Measurements from ENCODE around the gene GCK.
"Not testable (repeated sequence)": the region's sequence is repeated elsewhere in the genome, so short reads cannot be mapped to it uniquely, and the experiment has no call there.

Gene GCK

GRCh38 chr7:44176486-44176885, 12.8 kb downstream of the GCK start:
- no peak for DNase-seq

- DNase-seq: no peak
Measured at GRCh38 chr7:44175730-44176129, 13.5 kb downstream of the GCK start.

GRCh38 chr7:44174694-44174948, 14.6 kb downstream of the GCK start:
- not testable (repeated sequence) for DNase-seq

GRCh38 chr7:44173911-44174693, 15.1 kb downstream of the GCK start:
- DNase-seq: no peak

GRCh38 chr7:44172803-44173424, 16.3 kb downstream of the GCK start:
- DNase-seq: no peak

- DNase-seq: no peak
Measured at GRCh38 chr7:44172352-44172751, 16.9 kb downstream of the GCK start.

- DNase-seq: not testable (repeated sequence)
Measured at GRCh38 chr7:44171901-44172300, 17.3 kb downstream of the GCK start.

- peak in 1 of 2 donors; percentile 38 for DNase-seq
Measured at GRCh38 chr7:44167920-44168319, 21.3 kb downstream of the GCK start.

- DNase-seq: no peak
Measured at GRCh38 chr7:44163591-44163990, 25.6 kb downstream of the GCK start.

- no peak for DNase-seq
Measured at GRCh38 chr7:44162785-44163395, 26.3 kb downstream of the GCK start.

- DNase-seq: no peak
Measured at GRCh38 chr7:44162179-44162578, 27.1 kb downstream of the GCK start.

- no peak for DNase-seq
Measured at GRCh38 chr7:44161371-44161770, 27.9 kb downstream of the GCK start.

- DNase-seq: no peak
Measured at GRCh38 chr7:44159824-44160630, 29.2 kb downstream of the GCK start.

- no peak for DNase-seq
Measured at GRCh38 chr7:44158873-44159631, 30.2 kb downstream of the GCK start.

GRCh38 chr7:44158096-44158872, 31.0 kb downstream of the GCK start:
- DNase-seq: no peak

- DNase-seq: no peak
Measured at GRCh38 chr7:44157116-44158080, 31.8 kb downstream of the GCK start.

- DNase-seq: peak in 1 of 2 donors; percentile 2
Measured at GRCh38 chr7:44156453-44157010, 32.7 kb downstream of the GCK start.

- DNase-seq: no peak
Measured at GRCh38 chr7:44155191-44156185, 33.8 kb downstream of the GCK start.

GRCh38 chr7:44154703-44155102, 34.5 kb downstream of the GCK start:
- no peak for DNase-seq

Measured in inflammatory macrophage (primary cell).